Fibroblast of lung (primary cell): ENCODE results near the gene PTPN14.

ENCODE experiments used
- EZH2 ChIP-seq: IDR thresholded peaks from 2 replicates; pipeline ENCODE4 v1.5.1; 2012; ENCODE audit warnings: low read length, control low read depth, mild to moderate bottlenecking; ENCODE audit errors: missing control alignments
- TF ChIP-seq, protein P1 (sequence below), 2 donors: IDR thresholded peaks in 1 of 2; conservative IDR thresholded peaks in 1 of 2; 1 replicate in 1 of 2; 2 replicates in 1 of 2; pipeline ENCODE4 v1.5.1; 2011 to 2012; ENCODE audit warnings: low read length in 2 of 2, control low read depth in 1 of 2, inconsistent platforms in 1 of 2, low read depth in 1 of 2, mild to moderate bottlenecking in 1 of 2

DNA sequence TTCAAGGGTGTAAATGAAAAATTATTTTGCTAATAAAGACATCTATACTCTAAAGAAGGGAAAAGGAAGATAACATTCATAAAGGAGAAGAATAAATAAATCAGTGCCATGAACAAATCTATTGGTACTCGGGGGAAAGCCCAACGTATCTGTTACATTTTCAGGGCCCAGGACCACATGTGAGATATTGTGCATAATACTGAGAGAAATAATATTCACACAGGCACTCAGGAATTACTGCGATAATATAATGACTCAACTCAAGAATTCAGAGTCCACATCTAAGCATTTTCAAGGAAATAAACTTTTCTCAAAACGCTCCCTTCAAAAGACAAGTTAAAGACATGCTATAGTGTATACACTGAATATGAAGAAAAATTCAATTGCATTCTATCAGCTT is 161.7 kb downstream of the PTPN14 start:
- TF ChIP-seq, protein P1, sequence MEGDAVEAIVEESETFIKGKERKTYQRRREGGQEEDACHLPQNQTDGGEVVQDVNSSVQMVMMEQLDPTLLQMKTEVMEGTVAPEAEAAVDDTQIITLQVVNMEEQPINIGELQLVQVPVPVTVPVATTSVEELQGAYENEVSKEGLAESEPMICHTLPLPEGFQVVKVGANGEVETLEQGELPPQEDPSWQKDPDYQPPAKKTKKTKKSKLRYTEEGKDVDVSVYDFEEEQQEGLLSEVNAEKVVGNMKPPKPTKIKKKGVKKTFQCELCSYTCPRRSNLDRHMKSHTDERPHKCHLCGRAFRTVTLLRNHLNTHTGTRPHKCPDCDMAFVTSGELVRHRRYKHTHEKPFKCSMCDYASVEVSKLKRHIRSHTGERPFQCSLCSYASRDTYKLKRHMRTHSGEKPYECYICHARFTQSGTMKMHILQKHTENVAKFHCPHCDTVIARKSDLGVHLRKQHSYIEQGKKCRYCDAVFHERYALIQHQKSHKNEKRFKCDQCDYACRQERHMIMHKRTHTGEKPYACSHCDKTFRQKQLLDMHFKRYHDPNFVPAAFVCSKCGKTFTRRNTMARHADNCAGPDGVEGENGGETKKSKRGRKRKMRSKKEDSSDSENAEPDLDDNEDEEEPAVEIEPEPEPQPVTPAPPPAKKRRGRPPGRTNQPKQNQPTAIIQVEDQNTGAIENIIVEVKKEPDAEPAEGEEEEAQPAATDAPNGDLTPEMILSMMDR (conservative IDR thresholded peaks at IDR 0.05 in 1 of 2, IDR thresholded peaks at IDR 0.05 in 1 of 2; ENCODE audit: low read depth in 1 of 2, low read length in 2 of 2) = no peak
- no peak for TF ChIP-seq EZH2
